Retinal pigment epithelial cell (primary cell): ENCODE results near the gene PROM1.

Source experiments
- DNase-seq: peaks from one replicate; pipeline ENCODE4 v3.0.0-alpha.2; 2010; ENCODE audit warnings: low read depth
- H3K4me3 ChIP-seq: 2 replicates; pipeline ENCODE4 v1.5.1; 2011; ENCODE audit warnings: mild to moderate bottlenecking, low read length, control low read depth, moderate library complexity
- TF ChIP-seq, protein P1 (sequence below): conservative IDR thresholded peaks from 2 replicates; pipeline ENCODE4 v1.5.1; 2011; ENCODE audit warnings: low read depth, low read length, control low read depth, inconsistent platforms

Gene PROM1

GRCh38 chr4:16124232-16124631 lies 40.4 kb upstream of the PROM1 start:
- TF ChIP-seq, protein P1, sequence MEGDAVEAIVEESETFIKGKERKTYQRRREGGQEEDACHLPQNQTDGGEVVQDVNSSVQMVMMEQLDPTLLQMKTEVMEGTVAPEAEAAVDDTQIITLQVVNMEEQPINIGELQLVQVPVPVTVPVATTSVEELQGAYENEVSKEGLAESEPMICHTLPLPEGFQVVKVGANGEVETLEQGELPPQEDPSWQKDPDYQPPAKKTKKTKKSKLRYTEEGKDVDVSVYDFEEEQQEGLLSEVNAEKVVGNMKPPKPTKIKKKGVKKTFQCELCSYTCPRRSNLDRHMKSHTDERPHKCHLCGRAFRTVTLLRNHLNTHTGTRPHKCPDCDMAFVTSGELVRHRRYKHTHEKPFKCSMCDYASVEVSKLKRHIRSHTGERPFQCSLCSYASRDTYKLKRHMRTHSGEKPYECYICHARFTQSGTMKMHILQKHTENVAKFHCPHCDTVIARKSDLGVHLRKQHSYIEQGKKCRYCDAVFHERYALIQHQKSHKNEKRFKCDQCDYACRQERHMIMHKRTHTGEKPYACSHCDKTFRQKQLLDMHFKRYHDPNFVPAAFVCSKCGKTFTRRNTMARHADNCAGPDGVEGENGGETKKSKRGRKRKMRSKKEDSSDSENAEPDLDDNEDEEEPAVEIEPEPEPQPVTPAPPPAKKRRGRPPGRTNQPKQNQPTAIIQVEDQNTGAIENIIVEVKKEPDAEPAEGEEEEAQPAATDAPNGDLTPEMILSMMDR = no peak
- H3K4me3 ChIP-seq = no peak overlapping the region
- no peak for DNase-seq

GRCh38 chr4:16123356-16124084 lies 39.7 kb upstream of the PROM1 start:
- no peak overlapping the region for H3K4me3 ChIP-seq
- no peak for DNase-seq
- TF ChIP-seq, protein P1 = no peak

DNA sequence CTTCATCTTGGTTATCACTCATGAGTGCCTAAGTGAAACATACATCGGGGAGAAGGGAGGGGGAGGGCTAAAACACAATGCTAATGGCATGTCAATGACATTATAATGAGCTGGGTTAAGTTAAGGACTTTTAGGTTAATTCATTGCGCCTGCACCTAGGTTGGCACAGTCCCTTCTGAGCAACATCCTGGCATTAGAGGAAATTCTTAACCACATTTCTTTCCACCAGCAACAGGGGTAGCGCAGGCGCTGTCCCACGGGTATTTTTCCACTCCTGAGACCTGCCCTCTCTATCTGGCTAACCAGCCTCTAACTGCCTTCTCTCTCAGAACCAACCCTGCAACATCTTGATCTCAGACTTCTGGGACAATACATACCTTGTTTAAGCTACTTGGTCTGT lies 39.0 kb upstream of the PROM1 start:
- DNase-seq = no peak
- no peak overlapping the region for H3K4me3 ChIP-seq
- TF ChIP-seq, protein P1 = no peak

GRCh38 chr4:16122308-16122711 lies 38.5 kb upstream of the PROM1 start:
- no peak overlapping the region for H3K4me3 ChIP-seq
- TF ChIP-seq, protein P1 = no peak
- no peak for DNase-seq

DNA sequence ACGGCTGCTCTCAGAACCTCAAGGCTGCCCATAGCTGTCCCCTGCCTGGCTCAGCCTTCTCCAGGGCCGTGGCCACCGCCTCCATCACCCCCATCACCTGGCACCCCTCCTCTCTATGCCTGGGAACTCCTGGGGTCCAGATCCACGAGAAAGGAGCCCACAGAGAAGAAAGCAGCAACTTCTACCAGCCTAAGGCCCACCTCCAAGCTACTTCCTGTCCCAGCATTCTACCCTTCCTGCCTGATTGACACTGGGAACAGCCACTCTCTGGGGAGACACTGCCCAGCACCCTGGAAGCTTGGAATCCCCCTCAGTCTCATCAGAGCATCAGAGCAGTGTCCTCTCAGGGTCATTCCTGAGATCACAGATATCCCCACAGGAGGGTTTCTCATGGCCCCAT lies 36.9 kb upstream of the PROM1 start:
- TF ChIP-seq, protein P1 = no peak
- no peak for DNase-seq
- no peak overlapping the region for H3K4me3 ChIP-seq

DNA sequence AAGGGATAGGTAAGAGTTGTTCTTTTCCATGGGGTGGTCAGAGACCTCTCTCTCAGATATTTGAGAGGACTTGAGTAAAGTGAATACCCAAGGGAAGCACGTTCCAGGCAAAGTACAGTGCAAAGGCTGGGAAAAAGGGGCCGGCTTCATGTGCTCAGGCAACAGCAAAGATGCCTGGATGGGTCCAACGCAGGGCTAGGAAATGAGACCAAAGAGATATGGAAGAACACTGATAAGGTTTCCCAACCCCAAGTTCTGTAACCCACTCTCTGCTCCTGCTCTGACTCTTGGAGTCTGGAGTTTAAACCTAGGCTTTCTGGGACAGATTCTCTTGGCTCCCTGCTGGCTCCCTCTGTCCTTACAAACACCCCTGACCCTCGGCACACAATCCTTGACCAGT lies 36.2 kb upstream of the PROM1 start:
- H3K4me3 ChIP-seq = no peak overlapping the region
- no peak for DNase-seq
- TF ChIP-seq, protein P1 = no peak

GRCh38 chr4:16118090-16118489 lies 34.3 kb upstream of the PROM1 start:
- TF ChIP-seq, protein P1 = no peak
- DNase-seq = no peak
- H3K4me3 ChIP-seq = no peak overlapping the region
